AG09319 (cell line): ENCODE data around the gene ZNF750.

Source experiments
- DNase-seq: peaks from one replicate; pipeline ENCODE4 v3.0.0-alpha.2; 2010; ENCODE audit warnings: low read depth; ENCODE audit errors: extremely low read depth
- TF ChIP-seq, protein P1 (sequence below): IDR thresholded peaks from 2 replicates; pipeline ENCODE4 v1.5.1; 2011; ENCODE audit warnings: low read depth, mild to moderate bottlenecking, inconsistent platforms, low read length, moderate library complexity

ZNF750 gene

DNA sequence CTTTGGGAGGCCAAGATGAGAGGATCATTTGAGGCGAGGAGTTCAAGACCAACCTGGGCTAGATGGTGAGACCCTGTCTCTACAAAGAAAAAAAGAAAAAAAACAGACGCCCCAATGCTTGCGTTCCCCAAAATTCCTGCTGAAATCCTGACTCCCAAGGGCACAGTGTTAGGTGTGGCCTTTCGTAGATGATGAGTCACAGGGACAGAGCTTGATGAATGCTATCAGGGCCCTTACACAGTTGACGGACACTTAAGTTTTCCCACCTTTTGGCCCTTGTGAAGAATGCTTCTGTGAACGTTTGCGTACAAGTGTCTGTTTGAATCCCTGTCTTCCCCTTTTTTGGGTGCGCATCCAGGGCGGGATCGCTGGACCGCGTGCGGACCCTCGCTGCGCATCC lies 16.5 kb upstream of the ZNF750 start:
- TF ChIP-seq, protein P1, sequence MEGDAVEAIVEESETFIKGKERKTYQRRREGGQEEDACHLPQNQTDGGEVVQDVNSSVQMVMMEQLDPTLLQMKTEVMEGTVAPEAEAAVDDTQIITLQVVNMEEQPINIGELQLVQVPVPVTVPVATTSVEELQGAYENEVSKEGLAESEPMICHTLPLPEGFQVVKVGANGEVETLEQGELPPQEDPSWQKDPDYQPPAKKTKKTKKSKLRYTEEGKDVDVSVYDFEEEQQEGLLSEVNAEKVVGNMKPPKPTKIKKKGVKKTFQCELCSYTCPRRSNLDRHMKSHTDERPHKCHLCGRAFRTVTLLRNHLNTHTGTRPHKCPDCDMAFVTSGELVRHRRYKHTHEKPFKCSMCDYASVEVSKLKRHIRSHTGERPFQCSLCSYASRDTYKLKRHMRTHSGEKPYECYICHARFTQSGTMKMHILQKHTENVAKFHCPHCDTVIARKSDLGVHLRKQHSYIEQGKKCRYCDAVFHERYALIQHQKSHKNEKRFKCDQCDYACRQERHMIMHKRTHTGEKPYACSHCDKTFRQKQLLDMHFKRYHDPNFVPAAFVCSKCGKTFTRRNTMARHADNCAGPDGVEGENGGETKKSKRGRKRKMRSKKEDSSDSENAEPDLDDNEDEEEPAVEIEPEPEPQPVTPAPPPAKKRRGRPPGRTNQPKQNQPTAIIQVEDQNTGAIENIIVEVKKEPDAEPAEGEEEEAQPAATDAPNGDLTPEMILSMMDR, result no peak
- no peak for DNase-seq

DNA sequence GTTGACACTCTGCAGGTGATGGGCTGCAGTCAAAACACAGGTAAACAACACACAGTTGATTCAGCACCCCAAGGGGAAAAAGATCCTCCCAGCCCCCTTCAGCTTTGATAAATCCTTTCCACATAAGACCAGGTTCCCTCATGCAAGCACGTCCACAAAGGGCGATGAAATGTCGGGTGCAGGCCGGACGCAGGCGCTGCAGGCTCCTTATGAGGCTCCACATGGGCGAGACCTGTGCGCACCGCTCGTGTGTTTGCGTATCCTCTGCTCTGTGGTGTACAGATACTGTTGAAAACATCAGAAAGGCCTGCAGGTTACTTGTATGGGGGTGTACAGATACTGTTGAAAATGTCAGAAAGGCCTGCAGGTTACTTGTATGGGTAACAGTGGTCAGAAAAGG lies 14.4 kb upstream of the ZNF750 start:
- TF ChIP-seq, protein P1, result no peak
- no peak for DNase-seq

DNA sequence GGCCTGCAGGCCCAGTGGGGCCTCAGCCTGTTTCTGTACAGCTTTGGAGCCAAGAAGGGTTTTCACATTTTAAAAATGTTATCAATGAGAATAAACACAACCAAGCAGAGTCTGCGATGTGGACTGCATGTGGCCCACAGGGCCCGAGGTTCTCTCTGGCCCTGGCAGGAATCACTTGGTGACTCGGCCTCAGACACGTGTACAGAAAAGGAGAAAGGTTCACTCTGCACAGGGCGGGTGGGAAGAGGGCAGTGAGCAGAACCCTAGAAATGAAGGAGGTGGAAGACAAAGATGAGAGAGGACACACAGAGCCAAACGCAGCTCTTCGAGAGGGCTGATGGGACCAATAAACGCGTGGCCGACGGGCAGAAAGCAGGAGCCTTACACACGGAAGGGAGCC lies 11.6 kb upstream of the ZNF750 start:
- no peak for DNase-seq
- TF ChIP-seq, protein P1, result no peak

DNA sequence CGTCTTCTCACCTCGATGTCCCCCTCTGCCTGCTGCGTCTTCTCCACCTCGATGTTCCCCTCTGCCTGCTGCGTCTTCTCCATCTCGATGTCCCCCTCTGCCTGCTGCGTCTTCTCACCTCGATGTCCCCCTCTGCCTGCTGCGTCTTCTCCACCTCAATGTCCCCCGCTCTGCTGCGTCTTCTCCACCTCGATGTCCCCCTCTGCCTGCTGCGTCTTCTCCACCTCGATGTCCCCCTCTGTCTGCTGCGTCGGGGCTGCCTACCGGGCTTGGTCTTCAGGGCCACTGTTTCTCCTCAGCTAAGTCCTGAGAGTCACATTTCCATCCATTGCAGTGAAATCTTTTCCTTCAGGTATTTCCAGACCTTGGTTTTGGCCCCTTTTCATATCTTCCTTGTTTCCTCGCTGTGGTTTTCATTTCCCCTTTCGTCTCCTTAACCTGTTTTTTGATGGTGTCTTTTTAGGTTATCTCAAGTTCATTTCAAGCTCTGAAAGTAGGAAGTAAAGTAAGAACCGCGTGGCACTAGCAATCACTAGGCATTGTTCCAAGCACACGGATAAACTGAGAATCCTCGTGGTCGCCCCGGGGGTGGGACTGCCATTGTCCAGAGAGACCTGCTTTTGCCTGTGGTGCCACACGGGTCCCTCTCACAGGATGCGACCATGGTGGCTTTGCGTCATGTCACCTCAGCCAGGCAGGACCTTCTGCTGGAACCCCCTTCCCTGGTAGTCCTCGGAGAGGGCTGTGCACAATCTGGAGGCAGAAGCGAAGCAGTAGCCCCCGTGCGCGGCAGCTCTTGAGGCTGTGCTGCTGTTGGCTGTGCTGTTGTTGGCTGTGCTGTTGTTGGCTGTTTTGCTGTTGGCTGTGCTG lies 9.5 kb upstream of the ZNF750 start:
- TF ChIP-seq, protein P1, result no peak
- no peak for DNase-seq

DNA sequence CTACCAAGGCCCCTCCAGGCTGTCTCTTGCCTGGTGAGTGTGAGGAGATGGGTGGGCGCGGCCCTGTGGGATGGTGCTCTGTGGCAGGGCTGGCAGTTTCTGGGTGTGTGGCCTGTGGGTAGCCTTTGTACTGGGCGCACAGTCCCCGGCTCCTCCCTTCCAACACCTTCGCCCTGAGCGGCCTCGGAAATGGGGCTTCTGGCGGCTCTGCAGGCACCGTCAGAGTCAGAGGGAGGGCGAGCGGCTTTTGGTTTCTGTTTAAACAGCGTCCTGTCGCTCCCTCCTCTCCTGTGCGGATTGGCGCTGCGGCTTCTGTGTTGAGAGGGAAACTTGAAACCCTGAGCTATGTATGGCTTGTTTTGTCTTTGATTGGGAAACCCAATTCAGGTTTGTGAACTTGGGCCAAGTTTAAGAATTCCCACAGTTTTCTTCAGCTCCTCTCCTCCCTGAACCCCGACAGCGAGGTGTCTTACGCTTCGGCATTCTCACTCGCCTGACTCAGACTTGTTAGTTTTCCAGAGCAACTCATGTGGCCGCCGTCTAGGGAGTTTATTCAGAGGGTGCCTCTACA lies 8.3 kb upstream of the ZNF750 start:
- TF ChIP-seq, protein P1, result no peak
- no peak for DNase-seq

DNA sequence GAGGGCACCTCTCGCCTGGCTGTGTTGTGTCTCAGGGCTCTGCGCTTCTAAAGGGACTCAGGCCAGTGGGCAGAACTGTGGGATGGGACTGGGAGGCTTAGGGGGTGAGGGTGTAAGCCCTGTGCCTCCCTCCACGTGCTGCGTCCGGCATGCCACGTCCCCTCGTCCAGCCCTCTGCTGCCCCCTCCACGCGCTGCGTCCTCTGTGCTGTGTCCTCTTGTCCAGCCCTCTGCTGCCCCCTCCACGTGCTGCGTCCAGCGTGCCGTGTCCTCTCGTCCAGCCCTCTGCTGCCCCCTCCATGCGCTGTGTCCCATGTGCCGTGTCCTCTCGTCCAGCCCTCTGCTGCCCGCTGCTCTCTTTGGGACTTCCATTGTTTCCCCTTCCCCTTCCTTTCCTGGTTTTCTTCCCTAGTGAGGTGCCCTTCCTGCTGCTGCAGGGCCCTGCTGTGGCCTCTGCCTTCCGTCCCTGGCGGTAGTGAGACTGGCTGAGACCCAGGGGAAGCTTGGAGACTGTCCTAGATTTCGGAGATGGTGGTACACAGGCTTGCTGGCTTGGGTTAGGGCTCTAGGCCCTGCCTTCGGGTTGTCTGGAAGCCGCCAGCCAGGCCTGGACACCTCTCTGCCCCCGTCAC lies 6.4 kb upstream of the ZNF750 start:
- TF ChIP-seq, protein P1, result no peak
- DNase-seq, result no peak

DNA sequence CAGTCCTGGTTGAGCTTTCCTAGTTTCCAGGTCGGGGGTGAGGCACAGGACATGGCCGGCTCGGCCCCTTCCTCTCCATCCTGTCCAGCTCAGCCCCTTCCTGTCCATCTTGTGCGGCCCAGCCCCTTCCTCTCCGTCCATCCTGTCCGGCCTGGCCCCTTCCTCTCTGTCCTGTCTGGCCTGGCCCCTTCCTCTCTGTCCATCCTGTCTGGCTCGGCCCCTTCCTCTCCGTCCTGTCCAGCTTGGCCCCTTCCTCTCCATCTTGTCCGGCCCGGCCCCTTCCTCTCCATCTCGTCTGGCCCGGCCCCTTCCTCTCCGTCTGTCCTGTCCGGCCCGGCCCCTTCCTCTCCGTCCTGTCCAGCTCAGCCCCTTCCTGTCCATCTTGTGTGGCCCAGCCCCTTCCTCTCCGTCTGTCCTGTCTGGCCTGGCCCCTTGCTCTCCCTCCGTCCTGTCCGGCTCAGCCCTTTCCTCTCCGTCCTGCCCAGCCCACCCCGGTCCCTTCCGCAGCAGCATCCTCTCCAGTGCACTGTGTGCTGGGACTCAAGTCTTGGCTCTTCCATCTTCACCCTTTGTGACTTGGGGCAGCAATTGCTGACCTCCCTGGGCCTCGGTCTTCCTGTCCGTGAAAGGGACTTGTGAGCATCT lies 5.5 kb upstream of the ZNF750 start:
- no peak for DNase-seq
- TF ChIP-seq, protein P1, result no peak
